Activated T-cell treated with anti-CD3 and anti-CD28 coated beads, Interleukin-2, amount 50 U/mL, for 72 hours (primary cell): ENCODE results near the gene AIRE. TPM values are rescaled to one million over a fixed set of nuclear protein-coding genes. Genes with fewer than 3 reads are reported as not detected.
"Not testable (repeated sequence)": the region's sequence is repeated elsewhere in the genome, so short reads cannot be mapped to it uniquely, and the experiment has no call there.

Experiments used
- ATAC-seq, 2 donors: fragments of 150-1000 bp; cut with Tn5 transposase; replicated peaks in 1 of 2; 2 replicates each; pipeline ENCODE4 v1.10.0; 2021; ENCODE audit warnings: moderate library complexity in 2 of 2, mild to moderate bottlenecking in 1 of 2
- DNase-seq, 2 donors: peaks; one replicate each; pipeline ENCODE4 v3.0.0; 2021 to 2022; ENCODE audit warnings: mixed read lengths in 1 of 2
- H3K27ac Mint-ChIP-seq: one replicate; pipeline ENCODE4 v1.8.0; 2022; ENCODE audit warnings: mild to moderate bottlenecking, moderate library complexity, mixed read lengths
- H3K27me3 Mint-ChIP-seq: one replicate; pipeline ENCODE4 v1.8.0; 2022; ENCODE audit warnings: low read depth, mixed read lengths
- H3K36me3 Mint-ChIP-seq, 2 donors: one replicate each; pipeline ENCODE4 v1.8.0; 2022; ENCODE audit warnings: mixed read lengths in 2 of 2, mild to moderate bottlenecking in 1 of 2; ENCODE audit not compliant: insufficient read depth in 2 of 2
- H3K4me1 Mint-ChIP-seq: one replicate; pipeline ENCODE4 v1.8.0; 2022; ENCODE audit warnings: low read depth, mixed read lengths
- H3K4me3 Mint-ChIP-seq, 2 donors: one replicate each; pipeline ENCODE4 v1.8.0; 2022; ENCODE audit warnings: mild to moderate bottlenecking in 2 of 2, mixed read lengths in 2 of 2, moderate library complexity in 2 of 2
- H3K9me3 Mint-ChIP-seq, 2 donors: one replicate each; pipeline ENCODE4 v1.8.0; 2022; ENCODE audit warnings: mixed read lengths in 2 of 2
- total RNA-seq, 2 donors: library from RNA; stranded (reverse); gene quantifications; one replicate each; pipeline ENCODE4 v1.2.3, GENCODE V29; 2022

AIRE gene
- total RNA-seq, 2 donors from 2014 or later, result not detected

- H3K27ac Mint-ChIP-seq, result no peak overlapping the region
- H3K4me3 Mint-ChIP-seq, result no peak overlapping the region
- H3K27me3 Mint-ChIP-seq, result no peaks in the 10 kb centered on the region
- no peaks in the 10 kb centered on the region for H3K4me1 Mint-ChIP-seq
- H3K36me3 Mint-ChIP-seq, result no peaks in the 10 kb centered on the region
- DNase-seq, result no peak
- no peaks in the 10 kb centered on the region for H3K9me3 Mint-ChIP-seq
- no peak for ATAC-seq
Measured at GRCh38 chr21:44331650-44332307, 46.1 kb downstream of the AIRE start.

- H3K27me3 Mint-ChIP-seq, result no peaks in the 10 kb centered on the region
- H3K9me3 Mint-ChIP-seq, result no peaks in the 10 kb centered on the region
- DNase-seq (no peak), ATAC-seq (no peak)
- no peaks in the 10 kb centered on the region for H3K36me3 Mint-ChIP-seq
- no peak overlapping the region for H3K27ac Mint-ChIP-seq
- peaks cover 1% of the 10 kb centered on the region for H3K4me1 Mint-ChIP-seq
- no peak overlapping the region for H3K4me3 Mint-ChIP-seq
Measured at GRCh38 chr21:44332383-44332782, 46.7 kb downstream of the AIRE start.

DNA sequence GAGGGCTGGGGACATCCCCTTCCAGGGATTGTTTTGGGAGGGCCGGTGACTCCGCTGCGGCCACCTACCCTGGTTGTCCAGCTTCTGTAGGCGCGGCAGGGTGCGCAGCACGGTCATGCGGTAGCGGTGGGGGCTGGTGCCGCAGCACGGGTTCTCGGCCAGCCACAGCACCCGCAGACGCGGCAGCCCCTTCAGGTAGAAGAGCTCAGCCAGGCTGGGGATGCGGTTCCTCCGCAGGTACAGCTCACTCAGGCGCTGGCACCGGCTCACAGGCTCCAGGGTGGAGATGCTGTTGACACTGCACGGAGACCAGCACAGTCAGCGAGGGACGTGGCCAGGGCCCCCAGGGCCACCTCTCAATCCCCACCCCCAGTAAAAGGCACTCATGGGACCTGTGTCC, 47.3 kb downstream of the AIRE start:
- no peak for ATAC-seq
- Mint-ChIP-seq H3K4me3 (no peak overlapping the region), H3K27me3 (no peaks in the 10 kb centered on the region), H3K27ac (no peak overlapping the region), H3K9me3 (no peaks in the 10 kb centered on the region), H3K4me1 (peaks cover 7% of the 10 kb centered on the region), H3K36me3 (no peaks in the 10 kb centered on the region)
- DNase-seq, result no peak

GRCh38 chr21:44333509-44334328, 48.0 kb downstream of the AIRE start:
- no peak for DNase-seq
- H3K9me3 Mint-ChIP-seq, result no peaks in the 10 kb centered on the region
- no peak overlapping the region for H3K27ac Mint-ChIP-seq
- H3K27me3 Mint-ChIP-seq, result no peaks in the 10 kb centered on the region
- H3K4me3 Mint-ChIP-seq, result no peak overlapping the region
- no peak for ATAC-seq
- no peaks in the 10 kb centered on the region for H3K36me3 Mint-ChIP-seq
- peaks cover 12% of the 10 kb centered on the region for H3K4me1 Mint-ChIP-seq

GRCh38 chr21:44334329-44335030, 48.8 kb downstream of the AIRE start:
- H3K27me3 Mint-ChIP-seq, result no peaks in the 10 kb centered on the region
- no peaks in the 10 kb centered on the region for H3K36me3 Mint-ChIP-seq
- ATAC-seq, result no peak
- H3K4me1 Mint-ChIP-seq, result peaks cover 15% of the 10 kb centered on the region
- H3K4me3 Mint-ChIP-seq, result no peak overlapping the region
- H3K27ac Mint-ChIP-seq, result no peak overlapping the region
- H3K9me3 Mint-ChIP-seq, result no peaks in the 10 kb centered on the region
- DNase-seq, result no peak

DNA sequence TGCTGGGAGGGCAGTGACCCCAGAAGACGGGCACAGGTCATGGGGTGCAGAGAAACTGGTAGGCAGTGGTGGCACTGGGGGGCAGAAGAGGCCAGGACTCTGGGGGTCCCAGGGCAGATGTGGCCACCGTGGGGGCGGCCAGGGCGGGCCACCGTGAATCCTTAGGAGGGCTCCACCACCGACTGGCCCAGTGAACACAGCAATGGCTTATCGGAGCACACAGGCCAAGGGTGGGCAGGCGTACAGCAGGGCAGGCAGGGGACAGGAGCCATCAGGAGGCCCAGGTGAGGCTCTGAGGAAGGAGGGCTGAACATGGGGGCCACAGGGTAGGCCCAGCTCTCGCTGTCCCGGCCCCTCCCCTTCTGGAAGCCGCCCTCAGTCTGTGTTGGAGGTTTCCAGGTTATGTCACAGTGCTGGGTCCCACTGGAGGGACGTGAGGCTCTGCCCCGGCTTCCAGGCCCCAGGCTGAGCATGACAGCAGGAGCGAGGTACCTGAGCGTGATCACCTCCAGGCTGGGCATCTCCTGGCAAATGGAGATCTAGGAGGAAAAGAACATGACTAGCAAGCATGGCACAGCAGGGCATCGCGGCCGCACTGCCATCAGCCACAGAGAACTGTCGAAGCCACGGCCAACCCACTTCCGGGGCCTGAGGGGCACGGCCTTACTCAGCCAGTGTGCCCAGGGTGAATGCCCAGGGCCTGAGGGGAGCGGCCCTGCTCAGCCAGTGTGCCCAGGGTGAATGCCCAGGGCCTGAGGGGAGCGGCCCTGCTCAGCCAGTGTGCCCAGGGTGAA, 49.8 kb downstream of the AIRE start:
- Mint-ChIP-seq H3K4me1 (peaks cover 24% of the 10 kb centered on the region), H3K27ac (no peak overlapping the region)
- no peak for DNase-seq

GRCh38 chr21:44337449-44337848, 51.8 kb downstream of the AIRE start:
- no peak for DNase-seq

More for the DNA sequence above, 49.8 kb downstream of the AIRE start:
- H3K36me3 Mint-ChIP-seq, result no peaks in the 10 kb centered on the region
- no peak for ATAC-seq
- no peaks in the 10 kb centered on the region for H3K27me3 Mint-ChIP-seq
- no peaks in the 10 kb centered on the region for H3K9me3 Mint-ChIP-seq
- H3K4me3 Mint-ChIP-seq, result no peak overlapping the region

GRCh38 chr21:44337941-44338895, 52.5 kb downstream of the AIRE start:
- peak in 1 of 2 donors; percentile 31 for DNase-seq
- no peaks in the 10 kb centered on the region for H3K9me3 Mint-ChIP-seq
- ATAC-seq, result peak; percentile 6 to 24
- H3K36me3 Mint-ChIP-seq, result no peaks in the 10 kb centered on the region
- H3K4me1 Mint-ChIP-seq, result peaks cover 30% of the 10 kb centered on the region
- no peaks in the 10 kb centered on the region for H3K27me3 Mint-ChIP-seq
- peak overlapping the region; percentile 50 to 66 for H3K4me3 Mint-ChIP-seq
- H3K27ac Mint-ChIP-seq, result peak overlapping the region; percentile 81

More at GRCh38 chr21:44337449-44337848, 51.8 kb downstream of the AIRE start:
- H3K9me3 Mint-ChIP-seq, result no peaks in the 10 kb centered on the region
- no peak for ATAC-seq
- H3K27me3 Mint-ChIP-seq, result no peaks in the 10 kb centered on the region
- peak overlapping the region; percentile 81 for H3K27ac Mint-ChIP-seq
- peak overlapping the region in 1 of 2 donors; percentile 66 for H3K4me3 Mint-ChIP-seq
- no peaks in the 10 kb centered on the region for H3K36me3 Mint-ChIP-seq
- peaks cover 30% of the 10 kb centered on the region for H3K4me1 Mint-ChIP-seq

- peak; percentile 93 for ATAC-seq
- peak within 1 kb of the TSS; percentile 91 for H3K27ac Mint-ChIP-seq
Measured at GRCh38 chr21:44338971-44339910, 53.6 kb downstream of the AIRE start, which contains the start of gene CFAP410. Gene CFAP410 (minus strand): TSS chr21:44339390. CDS start chr21:44339194, 196 bp downstream.

DNA sequence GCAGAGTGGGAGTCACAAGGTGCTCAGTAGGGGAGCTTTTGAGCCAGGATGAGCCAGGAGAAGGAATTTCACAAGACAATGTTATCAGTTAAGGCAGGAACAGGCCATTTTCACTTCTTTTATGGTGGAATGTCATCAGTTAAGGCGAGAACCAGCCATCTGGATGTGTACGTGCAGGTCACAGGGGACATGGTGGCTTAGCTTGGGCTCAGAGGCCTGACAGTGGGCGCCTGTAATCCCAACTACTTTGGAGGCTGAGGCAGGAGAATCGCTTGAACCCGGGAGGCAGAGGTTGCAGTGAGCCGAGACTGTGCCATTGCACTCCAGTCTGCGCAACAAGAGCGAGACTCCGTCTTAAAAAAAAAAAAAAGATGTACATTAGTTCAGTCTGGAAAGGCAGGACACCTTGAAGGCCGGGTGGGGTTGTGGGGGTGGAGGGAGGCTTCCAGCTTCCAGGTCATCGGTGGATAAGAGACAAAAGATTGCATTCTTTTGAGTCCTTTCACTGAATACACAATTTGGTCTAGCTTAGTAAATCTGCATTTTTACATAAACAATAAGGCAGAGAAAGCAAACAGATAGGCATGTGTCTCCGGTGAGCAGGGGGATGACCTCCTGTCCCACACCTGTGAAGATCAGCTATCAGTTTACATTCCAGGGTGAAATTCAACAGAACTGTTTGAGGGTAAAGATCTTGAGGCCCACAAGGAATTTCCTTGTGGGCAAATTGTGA, 56.2 kb downstream of the AIRE start:
- not testable (repeated sequence) for H3K4me3 Mint-ChIP-seq, H3K27me3 Mint-ChIP-seq, H3K9me3 Mint-ChIP-seq, DNase-seq, H3K36me3 Mint-ChIP-seq, ATAC-seq
- Mint-ChIP-seq H3K27ac (peak overlapping the region; percentile 31), H3K4me1 (peaks cover 30% of the 10 kb centered on the region)

More at GRCh38 chr21:44338971-44339910, 53.6 kb downstream of the AIRE start, which contains the start of gene CFAP410:
- Mint-ChIP-seq H3K4me3 (peak within 1 kb of the TSS; percentile 96 to 97), H3K9me3 (no peaks in the 10 kb centered on the region), H3K4me1 (peaks cover 30% of the 10 kb centered on the region), H3K36me3 (no peaks in the 10 kb centered on the region), H3K27me3 (no peaks in the 10 kb centered on the region)
- peak; percentile 96 to 97 for DNase-seq
